Suprapubic skin (tissue), 4 donors: ENCODE data around the gene GPR156. TPM values are rescaled to one million over a fixed set of nuclear protein-coding genes. Genes with fewer than 3 reads are reported as not detected.

Experiments used
- DNase-seq, 2 donors: peaks; one replicate each; pipeline ENCODE4 v3.0.0-alpha.2; 2019; ENCODE audit warnings: low spot score in 2 of 2
- H3K27ac ChIP-seq: fragments of 200-600 bp; sonication (generic); one replicate; pipeline ENCODE4 v1.5.1; 2019
- H3K27me3 ChIP-seq: fragments of 200-600 bp; sonication (generic); one replicate; pipeline ENCODE4 v1.5.1; 2019
- H3K36me3 ChIP-seq: fragments of 200-600 bp; sonication (generic); one replicate; pipeline ENCODE4 v1.5.1; 2019
- H3K4me1 ChIP-seq: fragments of 200-600 bp; sonication (generic); one replicate; pipeline ENCODE4 v1.5.1; 2019
- H3K4me3 ChIP-seq: fragments of 200-600 bp; sonication (generic); one replicate; pipeline ENCODE4 v1.5.1; 2019; ENCODE audit warnings: mild to moderate bottlenecking
- H3K9me3 ChIP-seq: fragments of 200-600 bp; sonication (generic); one replicate; pipeline ENCODE4 v1.5.1; 2019
- CTCF ChIP-seq, 2 donors: fragments of 200-600 bp in 1 of 2; fragments of 450-650 bp in 1 of 2; sonication (generic) in 1 of 2; IDR thresholded peaks; one replicate each; pipeline ENCODE4 v1.5.1; 2016 to 2019; ENCODE audit warnings: antibody characterized with exemption in 2 of 2, mild to moderate bottlenecking in 1 of 2, moderate library complexity in 1 of 2
- EP300 ChIP-seq: sonication (generic); formaldehyde crosslinking; IDR thresholded peaks from one replicate; pipeline ENCODE4 v1.6.1; 2017; ENCODE audit warnings: antibody characterized with exemption
- POLR2A ChIP-seq, 2 donors: fragments of 450-650 bp; IDR thresholded peaks; one replicate each; pipeline ENCODE4 v1.6.1; 2017; ENCODE audit warnings: antibody characterized with exemption in 2 of 2, mild to moderate bottlenecking in 2 of 2, moderate library complexity in 2 of 2
- POLR2AphosphoS5 ChIP-seq, 3 donors: sonication (generic); formaldehyde crosslinking; IDR thresholded peaks; one replicate each; pipeline ENCODE4 v1.6.1; 2017; ENCODE audit warnings: antibody characterized with exemption in 3 of 3
- WGBS: methylation state at CpG from one replicate; pipeline ENCODE4 v1.1.5; 2018; 5-methylcytosine and 5-hydroxymethylcytosine counted together
- total RNA-seq, 4 donors: library from RNA; depleted of rRNA; stranded (reverse); fragments of >200 nt; gene quantifications; one replicate each; pipeline ENCODE4 v1.1.0, GENCODE V29; 2016

GPR156 gene
- total RNA-seq, 4 donors from 2014 or later = 0.29 to 0.72 (median 0.30) TPM; not detected in 1

GRCh38 chr3:120196812-120197211 is 88.2 kb downstream of the GPR156 start:
- H3K9me3 ChIP-seq = no peaks in the 10 kb centered on the region
- H3K36me3 ChIP-seq = no peaks in the 10 kb centered on the region
- no peak overlapping the region for H3K27ac ChIP-seq
- no peaks in the 10 kb centered on the region for H3K27me3 ChIP-seq
- no peaks in the 10 kb centered on the region for H3K4me1 ChIP-seq
- DNase-seq = no peak
- WGBS = 54% methylated on average over 2 of the region's 2 CpGs
- no peak overlapping the region for H3K4me3 ChIP-seq
- TF ChIP-seq CTCF (IDR thresholded peaks at IDR 0.05) = no peak
- TF ChIP-seq EP300 = no peak
- TF ChIP-seq POLR2AphosphoS5 (IDR thresholded peaks at IDR 0.05) = no peak
- TF ChIP-seq POLR2A (IDR thresholded peaks at IDR 0.05) = no peak

DNA sequence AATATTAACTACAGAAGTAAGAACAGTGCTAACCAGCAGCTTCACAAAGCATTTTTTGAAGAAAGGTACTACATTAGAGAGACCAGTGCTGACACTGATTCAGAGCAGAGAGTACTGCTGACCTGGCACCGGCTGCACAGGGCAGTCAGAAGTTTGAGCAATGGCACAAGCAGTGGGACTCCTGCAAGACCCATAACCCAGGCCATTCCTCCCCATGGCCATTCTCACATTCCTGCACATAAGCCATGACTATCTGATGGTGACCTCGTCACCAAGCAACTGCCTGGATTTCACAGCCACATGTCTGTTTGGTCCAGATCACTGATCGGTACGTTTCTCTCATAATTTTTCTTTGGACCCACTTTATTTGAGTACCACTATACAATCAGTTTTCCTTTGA is 88.7 kb downstream of the GPR156 start:
- Histone ChIP-seq H3K4me1 (no peaks in the 10 kb centered on the region), H3K4me3 (no peak overlapping the region), H3K27me3 (no peaks in the 10 kb centered on the region), H3K36me3 (no peaks in the 10 kb centered on the region), H3K27ac (no peak overlapping the region), H3K9me3 (no peaks in the 10 kb centered on the region)
- no peak for DNase-seq
- WGBS = 83% methylated on average over 4 of the region's 4 CpGs
- no peak for TF ChIP-seq POLR2AphosphoS5 (IDR thresholded peaks at IDR 0.05)
- TF ChIP-seq EP300 = no peak
- TF ChIP-seq POLR2A (IDR thresholded peaks at IDR 0.05) = no peak
- no peak for TF ChIP-seq CTCF (IDR thresholded peaks at IDR 0.05)

- no peaks in the 10 kb centered on the region for H3K27me3 ChIP-seq
- no peak for TF ChIP-seq POLR2AphosphoS5 (IDR thresholded peaks at IDR 0.05)
- TF ChIP-seq EP300 = no peak
- no peak for TF ChIP-seq CTCF (IDR thresholded peaks at IDR 0.05)
- TF ChIP-seq POLR2A (IDR thresholded peaks at IDR 0.05) = no peak
- no peak overlapping the region for H3K27ac ChIP-seq
- H3K9me3 ChIP-seq = no peaks in the 10 kb centered on the region
- H3K36me3 ChIP-seq = no peaks in the 10 kb centered on the region
- no peak overlapping the region for H3K4me3 ChIP-seq
- H3K4me1 ChIP-seq = no peaks in the 10 kb centered on the region
- no peak for DNase-seq
Measured at GRCh38 chr3:120193554-120193953, 91.5 kb downstream of the GPR156 start.

- TF ChIP-seq POLR2AphosphoS5 (IDR thresholded peaks at IDR 0.05) (no peak), CTCF (IDR thresholded peaks at IDR 0.05) (no peak), POLR2A (IDR thresholded peaks at IDR 0.05) (no peak), EP300 (no peak)
- Histone ChIP-seq H3K9me3 (no peaks in the 10 kb centered on the region), H3K27me3 (no peaks in the 10 kb centered on the region), H3K4me3 (no peak overlapping the region), H3K4me1 (no peaks in the 10 kb centered on the region), H3K27ac (no peak overlapping the region), H3K36me3 (no peaks in the 10 kb centered on the region)
- 89% methylated on average over 3 of the region's 3 CpGs for WGBS
- DNase-seq = no peak
Measured at GRCh38 chr3:120192579-120192978, 92.4 kb downstream of the GPR156 start.

GRCh38 chr3:120192159-120192558 is 92.9 kb downstream of the GPR156 start:
- no peaks in the 10 kb centered on the region for H3K4me1 ChIP-seq
- H3K4me3 ChIP-seq = no peak overlapping the region
- no peak overlapping the region for H3K27ac ChIP-seq
- no peaks in the 10 kb centered on the region for H3K36me3 ChIP-seq
- TF ChIP-seq CTCF (IDR thresholded peaks at IDR 0.05) (no peak), POLR2A (IDR thresholded peaks at IDR 0.05) (no peak), EP300 (no peak), POLR2AphosphoS5 (IDR thresholded peaks at IDR 0.05) (no peak)
- no peaks in the 10 kb centered on the region for H3K27me3 ChIP-seq
- DNase-seq = no peak
- WGBS = 79% methylated on average over 1 of the region's 1 CpG
- H3K9me3 ChIP-seq = no peaks in the 10 kb centered on the region
